Globus pallidus (tissue), 1 donor: ENCODE data around the gene DKK3.
A peak's percentile ranks its signal among the peaks of the same experiment; 100 is the strongest.
"Not testable (repeated sequence)": the region's sequence is repeated elsewhere in the genome, so short reads cannot be mapped to it uniquely, and the experiment has no call there.

Source experiments
- DNase-seq: peaks from one replicate; pipeline ENCODE4 v3.0.0-alpha.2; 2015; ENCODE audit warnings: low spot score

DKK3 gene

GRCh38 chr11:12007769-12008737, at the start of gene DKK3:
Gene DKK3, minus strand, starts transcription at chr11:12008626. Its CDS starts 44 bp downstream, at chr11:12008582.
- peak; percentile 55 for DNase-seq

GRCh38 chr11:12057299-12057980, 49.0 kb upstream of the DKK3 start:
- DNase-seq: no peak

DNA sequence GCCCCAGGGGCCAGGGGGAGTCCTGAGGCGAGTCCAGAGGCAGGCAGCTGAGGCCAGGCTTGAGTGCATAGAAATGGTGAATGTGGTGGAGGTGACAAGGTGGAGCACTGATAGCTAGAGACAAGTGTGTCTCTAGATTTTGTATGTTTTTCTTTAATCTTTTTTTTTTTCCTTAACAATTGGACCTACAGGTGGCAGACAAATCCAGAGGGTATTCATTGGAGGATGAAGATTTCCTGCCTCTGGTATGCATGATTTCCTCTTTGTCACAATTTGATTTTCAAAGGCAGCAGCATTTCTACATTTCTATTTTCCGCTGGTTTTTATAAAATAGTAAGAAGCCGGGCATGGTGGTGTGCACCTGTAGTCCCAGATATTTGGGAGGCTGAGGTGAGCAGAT, 47.7 kb upstream of the DKK3 start:
- no peak for DNase-seq

DNA sequence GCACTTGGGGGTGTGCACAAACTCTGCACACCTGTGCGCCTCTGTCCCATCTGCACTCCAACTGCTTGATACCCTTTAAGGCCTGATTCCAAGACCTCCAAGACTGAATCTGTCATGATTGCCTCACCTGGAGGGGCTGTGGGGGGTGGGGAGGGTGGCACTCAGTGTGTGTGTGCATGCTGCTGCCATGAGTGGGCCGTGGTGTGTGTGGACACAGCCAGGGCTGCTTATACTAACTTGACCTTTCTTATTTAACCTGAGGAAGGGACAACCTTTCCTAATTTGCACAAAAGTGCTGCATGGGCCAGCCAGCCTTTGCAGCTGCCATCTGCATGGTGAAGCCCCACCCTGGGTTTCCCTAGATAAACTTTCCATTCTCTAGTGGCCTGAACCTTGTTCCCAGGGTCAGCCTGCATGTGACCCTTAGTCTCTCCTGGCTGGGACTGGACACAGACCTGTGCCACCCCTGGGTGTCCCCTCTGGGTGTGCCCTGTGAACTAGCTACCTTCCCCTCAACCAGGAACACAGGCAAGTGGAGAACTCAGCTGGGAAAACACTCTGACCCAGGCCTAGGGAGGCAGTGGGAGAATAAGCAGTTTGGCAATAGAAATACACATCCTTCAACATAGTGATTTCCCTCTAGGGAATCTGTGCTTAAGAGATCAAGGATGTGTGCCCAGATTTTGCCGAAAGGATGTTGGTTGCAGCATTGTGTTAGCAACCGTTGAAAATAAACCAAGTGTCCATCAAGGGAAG, 45.4 kb upstream of the DKK3 start:
- no peak for DNase-seq

DNA sequence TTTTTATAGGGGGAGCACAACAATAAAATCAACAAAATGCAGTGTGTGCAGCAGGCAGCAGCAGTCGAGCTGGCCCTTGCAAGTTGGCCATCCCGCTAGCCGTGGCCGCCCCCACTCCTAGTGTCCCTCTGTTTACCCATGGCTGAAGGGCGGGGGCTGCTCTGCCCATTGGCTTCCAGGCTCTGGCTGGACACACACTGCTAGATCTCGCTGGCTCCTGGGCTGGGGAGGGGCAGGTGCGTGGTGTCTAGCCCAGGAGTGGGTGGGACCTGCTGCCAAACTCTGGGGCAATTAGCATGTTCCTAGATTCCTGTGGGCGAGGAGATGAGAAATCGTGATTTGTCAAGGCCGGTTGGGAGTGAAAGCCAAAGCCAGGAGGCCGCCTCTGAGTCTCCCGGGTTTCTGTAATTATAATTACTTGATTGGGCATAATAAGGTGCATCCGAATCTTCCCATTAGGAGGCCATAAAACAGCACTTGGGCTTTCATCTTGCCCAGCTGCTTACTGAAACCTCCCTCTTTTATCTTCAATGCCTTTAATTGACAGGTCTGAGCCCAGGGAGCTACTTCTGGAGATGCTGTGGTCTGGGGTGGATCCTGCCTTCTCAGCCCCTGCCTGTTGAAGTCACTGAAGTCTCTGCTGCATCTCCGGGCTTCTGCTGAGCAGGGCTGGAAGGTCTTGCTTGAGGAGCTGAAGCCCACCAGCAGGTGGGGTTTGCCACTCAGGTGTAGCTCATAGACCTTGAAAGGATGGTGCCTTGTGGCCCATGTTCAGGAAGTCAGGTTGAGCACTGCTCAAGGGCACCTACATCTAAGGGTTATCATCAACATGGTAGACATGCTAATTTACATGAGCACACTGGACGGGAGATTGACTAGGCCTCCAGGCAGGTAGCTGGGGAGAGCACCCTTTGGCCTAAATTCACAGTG, 44.5 kb upstream of the DKK3 start:
- DNase-seq: no peak

- no peak for DNase-seq
Observed at GRCh38 chr11:12051287-12051662, 42.8 kb upstream of the DKK3 start.

DNA sequence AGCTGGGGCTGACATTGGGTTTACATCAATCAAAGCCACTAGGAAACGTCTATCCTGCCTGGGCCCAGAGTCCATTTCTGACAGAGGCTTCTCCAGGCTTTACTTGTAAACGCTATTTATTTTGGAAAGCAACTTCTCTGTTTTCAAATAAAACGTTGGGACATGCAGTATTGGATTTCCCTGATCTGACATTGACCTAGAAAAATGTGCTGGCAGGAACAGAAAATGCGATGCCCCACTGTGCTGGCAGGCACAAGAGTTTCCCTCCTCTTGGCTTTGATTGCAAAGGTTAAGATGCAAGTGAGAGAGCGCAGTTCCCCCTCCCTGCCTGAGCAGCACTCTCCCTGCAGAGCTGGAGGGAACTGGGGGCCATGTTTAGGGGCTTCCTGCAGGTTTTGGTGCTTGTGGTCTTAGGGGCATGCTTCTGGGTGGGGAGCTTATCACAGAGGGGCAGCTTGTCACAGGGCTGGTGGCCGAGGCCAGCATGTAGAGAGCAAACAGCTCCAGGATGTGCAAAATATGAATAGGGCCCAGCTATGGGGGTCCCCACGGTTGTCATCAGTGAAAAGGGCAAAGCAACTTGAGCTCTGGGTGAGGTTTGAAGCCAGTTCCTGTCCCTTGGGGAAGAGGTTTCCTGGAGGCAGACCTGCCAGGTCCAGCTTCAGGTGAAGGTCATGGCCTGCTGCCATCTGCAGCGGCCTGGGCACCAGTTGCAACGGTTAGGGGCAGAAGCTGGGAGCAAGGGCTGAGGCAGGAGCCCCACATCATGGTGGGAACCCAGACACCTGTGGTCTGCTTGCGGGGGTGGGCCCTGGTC, 42.3 kb upstream of the DKK3 start:
- no peak for DNase-seq

DNA sequence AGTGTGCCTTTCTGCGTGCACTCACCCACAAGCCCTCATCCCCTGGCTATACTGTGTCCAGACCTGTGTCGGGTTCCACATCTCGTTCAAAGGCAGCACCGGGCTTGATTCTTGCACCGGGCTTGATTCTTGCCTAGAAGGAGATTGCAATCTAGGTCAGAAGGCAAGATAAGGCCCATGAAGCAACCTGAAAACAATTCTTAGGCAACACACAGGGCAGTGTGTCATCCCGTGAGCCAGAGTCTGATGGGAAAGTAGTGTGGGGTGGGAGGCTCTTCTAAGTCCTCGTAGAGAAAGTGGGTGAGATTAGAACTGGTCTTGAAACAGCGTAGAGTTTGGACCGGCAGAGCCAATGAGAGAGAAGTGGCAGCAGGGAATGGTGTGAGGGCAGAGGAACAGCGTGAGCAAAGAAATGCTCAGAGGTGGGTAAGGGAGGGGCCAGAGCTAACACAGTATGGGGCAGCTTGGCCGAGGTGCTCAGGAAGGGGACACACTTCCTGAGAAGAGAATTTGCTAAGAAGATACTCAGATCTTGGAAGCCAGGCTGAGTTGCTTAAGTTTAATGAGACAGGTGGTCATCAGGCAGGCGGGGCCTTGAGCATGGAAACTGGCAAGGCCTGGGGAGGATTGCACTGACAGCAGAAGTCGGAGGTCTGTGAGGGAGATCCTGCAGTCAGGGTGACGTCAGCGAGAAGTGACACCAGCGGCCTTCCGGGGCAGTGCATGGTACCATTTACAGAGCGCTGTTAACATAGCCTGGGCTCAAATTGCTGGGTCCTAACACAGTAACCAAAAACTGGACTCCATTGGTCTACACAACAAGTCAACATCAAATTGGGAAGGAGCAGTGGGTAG, 40.7 kb upstream of the DKK3 start:
- no peak for DNase-seq

DNA sequence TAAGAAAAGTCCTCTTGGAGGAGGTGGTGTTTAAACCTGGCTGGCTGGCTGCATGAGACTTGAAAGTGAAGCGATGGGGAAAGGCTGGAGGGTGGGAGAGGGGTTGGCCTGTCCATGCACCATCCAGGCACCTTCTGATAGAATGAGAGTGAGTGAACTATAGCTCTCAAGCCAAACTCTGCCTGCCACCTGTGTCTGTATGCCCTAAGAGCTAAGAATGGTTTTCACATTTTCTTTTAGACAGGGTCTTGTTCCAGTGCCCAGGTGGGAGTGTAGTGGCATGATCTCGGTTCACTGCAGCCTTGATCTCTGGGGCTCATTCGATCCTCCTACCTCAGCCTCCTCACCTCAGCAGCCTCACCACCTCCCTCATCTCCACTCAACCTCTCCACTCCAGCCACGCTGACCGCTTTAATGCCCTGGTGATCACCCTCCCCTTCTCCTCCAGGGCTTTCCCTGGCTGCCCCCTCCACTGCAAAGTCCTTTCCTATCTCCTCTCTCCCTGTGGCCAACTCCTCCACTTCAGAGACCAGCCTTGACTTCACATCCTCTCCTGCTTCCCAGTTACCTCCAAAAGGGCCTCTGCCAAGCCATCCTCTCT, 38.3 kb upstream of the DKK3 start:
- DNase-seq: no peak

GRCh38 chr11:12045914-12046635, 37.6 kb upstream of the DKK3 start:
- DNase-seq: no peak

DNA sequence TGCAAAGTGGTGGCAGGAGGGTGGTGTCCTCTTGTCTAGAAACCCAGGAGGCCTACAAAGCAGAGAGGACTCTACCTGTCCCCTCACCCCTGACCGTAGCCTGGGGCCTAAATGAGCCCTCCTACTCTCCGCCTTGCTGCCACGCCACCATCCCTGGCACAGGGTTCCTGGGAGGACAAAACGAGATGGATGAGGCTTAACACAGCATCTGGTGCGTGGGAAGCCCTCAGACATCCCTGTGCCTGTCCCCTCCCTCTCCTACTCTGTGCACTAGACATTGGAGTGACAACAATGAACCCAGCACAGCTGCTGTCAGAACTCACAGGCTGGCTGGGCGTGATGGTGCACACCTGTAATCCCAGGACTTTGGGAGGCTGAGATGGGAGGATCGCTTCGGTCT, 36.4 kb upstream of the DKK3 start:
- no peak for DNase-seq

- peak; percentile 72 for DNase-seq
Observed at GRCh38 chr11:12043959-12044791, 35.7 kb upstream of the DKK3 start.

GRCh38 chr11:12043221-12043620, 34.8 kb upstream of the DKK3 start:
- no peak for DNase-seq

- no peak for DNase-seq
Observed at GRCh38 chr11:12042215-12042676, 33.8 kb upstream of the DKK3 start.

DNA sequence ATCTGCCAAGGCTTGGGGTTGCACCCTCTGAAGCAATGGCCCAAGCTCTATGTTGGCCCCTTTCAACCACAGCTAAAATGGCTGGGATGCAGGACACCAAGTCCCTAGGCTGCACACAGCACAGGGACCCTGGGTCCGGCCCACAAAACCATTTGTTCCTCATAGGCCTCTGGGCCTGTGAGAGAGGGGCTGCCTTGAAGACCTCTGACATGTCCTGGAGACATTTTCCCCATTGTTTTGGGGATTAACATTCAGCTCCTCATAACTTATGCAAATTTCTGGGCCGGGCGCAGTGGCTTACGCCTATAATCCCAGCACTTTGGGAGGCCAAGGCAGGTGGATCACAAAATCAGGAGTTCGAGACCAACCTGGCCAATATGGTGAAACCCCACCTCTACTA, 32.3 kb upstream of the DKK3 start:
- DNase-seq: not testable (repeated sequence)

DNA sequence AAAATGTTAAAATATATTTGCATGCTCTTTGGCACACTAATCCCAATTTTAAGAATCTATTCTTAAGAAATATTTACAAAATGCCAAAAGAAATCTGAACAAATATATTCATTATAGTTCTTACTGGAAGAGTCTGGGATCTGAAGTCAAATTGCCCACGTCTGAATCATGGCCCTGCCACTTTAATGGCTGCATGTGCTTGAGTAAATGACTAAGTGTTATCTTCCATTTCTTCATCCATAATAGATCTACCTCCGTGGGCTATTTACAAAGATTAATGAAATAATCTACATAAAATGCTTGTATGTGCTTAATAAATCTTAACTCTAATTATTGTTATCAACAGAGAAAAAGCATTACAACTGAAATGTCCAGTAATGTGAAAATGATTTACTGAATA, 24.5 kb upstream of the DKK3 start:
- no peak for DNase-seq

- no peak for DNase-seq
Observed at GRCh38 chr11:12031856-12032544, 23.6 kb upstream of the DKK3 start.
